SHP77 treated with DMSO at 0.1 percent for 48 hours (cell line): ENCODE results near the gene HEBP2.

Experiments
- DNase-seq: peaks from one replicate; lab custom pipeline; 2025; lab: John Stamatoyannopoulos, UW

The HEBP2 gene

DNA sequence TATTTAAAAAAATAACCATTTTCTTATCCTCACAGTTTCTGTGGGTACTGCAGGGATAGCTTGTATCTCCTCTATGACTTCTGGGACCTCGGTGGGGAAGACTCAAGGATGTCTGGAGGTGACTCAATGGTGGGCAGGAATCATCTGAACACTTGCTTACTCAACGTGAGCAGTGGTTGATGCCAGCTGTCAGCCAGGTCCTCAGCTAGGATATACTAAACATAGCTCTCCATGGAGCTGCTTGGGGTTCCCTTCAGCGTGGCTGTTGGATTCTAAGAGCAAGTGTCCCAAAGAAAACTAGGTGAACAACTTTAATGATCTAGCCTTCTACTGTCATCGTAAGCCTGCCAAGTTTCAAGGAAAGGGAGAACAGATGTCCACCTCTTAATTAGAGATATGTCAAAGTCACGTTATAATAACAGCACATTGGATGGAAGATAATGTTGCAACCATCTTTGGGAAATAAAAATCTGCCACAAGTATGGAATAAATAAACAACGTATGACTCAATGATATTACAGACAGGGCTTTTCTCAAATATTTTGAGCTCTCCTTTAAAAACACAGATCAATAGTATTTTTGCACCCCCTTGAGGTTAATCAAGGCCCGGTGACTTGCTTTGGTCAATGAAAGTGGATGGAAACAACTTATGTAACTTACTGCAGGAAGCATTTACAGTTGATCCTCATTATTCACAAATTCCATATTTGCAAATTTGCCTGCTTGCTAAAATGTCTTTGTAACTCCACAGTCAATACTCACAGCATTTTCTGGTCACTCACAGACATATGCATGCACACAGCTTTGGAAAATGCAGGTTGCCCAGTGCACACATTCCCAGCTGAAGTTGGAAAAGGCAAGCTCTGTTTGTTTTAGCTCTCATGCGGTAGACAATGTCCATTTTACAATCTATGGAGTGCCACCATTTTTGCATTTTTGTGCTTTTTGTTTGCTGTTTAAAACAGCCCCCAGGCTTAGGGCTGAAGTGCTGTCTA lies 6.6 kb upstream of the HEBP2 start:
- no peak for DNase-seq

DNA sequence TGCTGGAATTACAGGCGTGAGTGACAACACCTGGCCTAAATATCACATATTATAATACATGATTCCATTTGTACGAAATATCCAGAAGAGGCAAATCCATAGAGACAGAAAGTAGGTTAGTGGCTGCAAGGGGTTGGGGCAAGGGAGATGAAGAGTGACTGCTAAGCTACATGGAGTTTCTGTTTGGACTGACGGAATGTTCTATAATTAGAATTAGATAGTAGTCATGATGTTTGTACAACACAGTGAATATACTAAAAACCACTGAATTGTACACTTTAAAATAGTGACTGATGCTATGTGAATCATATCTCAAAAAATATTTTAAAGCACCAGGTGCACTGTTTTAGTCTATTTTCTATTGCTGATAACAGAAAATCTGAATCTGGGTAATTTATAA lies 3.7 kb upstream of the HEBP2 start:
- no peak for DNase-seq

DNA sequence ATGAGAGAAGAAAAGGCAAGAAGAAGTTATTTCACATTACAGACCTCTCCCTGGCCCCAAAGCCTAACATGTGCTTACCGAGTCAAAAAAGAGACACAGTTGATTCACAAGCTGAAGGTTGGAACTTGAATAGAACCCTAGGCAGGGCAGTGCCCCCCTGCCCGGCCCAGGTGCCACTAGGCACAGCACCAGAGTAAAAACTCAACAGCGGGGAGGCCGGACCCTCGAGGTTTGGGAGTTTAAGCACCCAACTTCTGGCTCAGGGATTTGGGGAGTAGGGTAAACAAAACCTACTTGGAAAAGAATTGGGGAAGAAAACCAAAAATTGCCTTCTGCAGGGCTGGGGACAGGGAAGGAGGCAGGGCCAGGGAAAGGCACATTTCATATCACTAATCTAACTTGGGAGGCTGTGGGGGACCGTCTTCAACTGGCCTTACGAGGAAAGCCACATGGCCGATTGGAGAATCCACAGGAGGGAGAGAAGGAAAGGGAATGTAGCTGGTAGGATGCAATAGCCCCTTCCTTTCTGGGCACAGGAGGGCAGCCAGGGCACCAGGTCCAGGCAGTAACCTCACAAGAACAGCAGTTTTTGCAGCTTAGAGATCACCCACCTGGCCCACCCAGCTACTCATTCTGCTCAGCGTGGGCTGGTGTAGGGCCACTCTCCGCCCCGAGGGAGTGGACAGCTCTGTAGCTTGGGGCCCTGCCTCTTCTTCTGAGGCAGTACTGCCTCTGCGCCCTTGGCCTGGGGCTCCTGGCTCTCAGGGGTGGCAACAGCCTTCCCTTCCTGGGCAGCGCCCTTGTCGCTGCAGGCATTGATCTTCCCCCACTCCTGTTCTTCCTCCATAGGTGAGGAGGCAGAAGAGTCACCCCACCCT lies 1.8 kb upstream of the HEBP2 start:
- no peak for DNase-seq

GRCh38 chr6:138402838-138403187 lies 1.2 kb upstream of the HEBP2 start:
- DNase-seq: no peak

GRCh38 chr6:138403324-138403800 lies 661 bp upstream of the HEBP2 start:
- DNase-seq: no peak

DNA sequence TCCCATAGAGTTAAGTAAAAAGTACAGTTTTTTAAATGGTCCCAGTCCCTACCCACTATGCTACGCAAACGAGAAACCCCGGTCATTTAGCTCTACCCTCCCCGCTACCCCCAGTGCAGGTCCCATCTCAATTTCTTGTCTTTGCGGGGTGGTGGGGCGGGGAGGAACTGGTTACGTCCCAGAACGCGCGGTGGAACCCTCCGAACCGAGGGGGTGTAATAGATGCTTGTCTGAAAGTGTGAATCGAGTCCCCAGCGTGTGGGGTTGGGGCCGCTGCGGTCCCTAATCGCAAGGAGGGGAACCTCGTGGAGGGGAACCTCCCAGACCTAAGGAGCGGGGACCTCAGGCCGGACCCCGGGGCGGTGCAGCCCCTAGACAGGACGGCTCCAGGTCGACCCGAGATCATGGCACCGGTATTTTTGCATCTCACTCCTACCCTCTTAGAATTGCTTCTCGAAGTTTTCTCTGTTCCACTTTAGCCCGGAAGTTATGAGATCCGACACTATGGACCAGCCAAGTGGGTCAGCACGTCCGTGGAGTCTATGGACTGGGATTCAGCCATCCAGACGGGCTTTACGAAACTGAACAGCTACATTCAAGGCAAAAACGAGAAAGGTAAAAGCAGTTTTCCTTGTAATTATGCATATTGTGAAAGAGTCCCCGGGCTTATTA lies 779 bp downstream of the HEBP2 start:
- no peak for DNase-seq

- DNase-seq: no peak
Measured at GRCh38 chr6:138405816-138406413, 1.9 kb downstream of the HEBP2 start.

DNA sequence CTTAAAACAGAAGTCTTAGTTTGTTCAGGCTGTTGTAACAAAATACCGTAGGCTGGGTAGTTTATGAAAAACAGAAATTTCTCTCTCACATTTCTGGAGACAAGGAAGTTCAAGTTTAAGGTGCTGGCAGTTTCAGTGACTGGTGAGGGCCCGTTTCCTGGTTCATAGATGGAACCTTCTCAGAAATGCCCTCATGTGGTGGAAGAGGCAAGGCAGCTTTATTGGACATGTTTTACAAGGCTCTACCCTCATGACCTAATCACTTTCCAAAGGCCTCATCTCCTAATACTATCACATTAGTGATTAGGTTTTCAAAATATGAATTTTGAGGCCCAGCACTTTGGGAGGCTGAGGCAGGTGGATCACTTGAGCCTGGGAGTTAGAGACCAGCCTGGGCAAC lies 2.4 kb downstream of the HEBP2 start:
- no peak for DNase-seq

DNA sequence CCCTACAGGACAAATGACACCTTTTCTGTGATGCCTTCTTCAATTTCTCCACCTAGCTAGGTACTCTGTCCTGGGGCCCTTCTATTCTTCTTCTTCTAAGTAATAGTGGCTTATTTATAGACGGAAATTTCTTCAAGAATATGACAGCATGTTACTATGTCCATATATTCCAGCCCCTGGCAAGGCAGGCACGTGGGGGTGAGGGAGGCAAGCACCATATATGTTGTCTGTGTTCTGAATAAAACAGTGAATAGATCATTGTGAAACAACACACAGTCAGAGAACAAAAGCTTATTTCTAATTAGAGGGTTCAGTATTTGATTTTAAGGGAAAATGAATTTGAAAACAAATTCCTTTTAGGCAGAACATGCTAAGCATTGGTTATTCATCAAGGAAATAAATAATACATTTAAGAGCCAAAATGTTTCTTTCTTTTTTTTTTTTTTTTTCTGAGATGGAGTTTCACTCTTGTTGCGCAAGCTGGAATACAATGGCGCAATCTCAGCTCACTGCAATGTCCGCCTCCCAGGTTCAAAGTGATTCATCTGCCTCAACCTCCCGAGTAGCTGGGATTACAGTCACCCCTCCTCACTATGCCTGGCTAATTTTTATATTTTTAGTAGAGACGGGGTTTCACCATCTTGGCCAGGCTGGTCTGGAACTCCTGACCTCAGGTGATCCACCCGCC lies 6.2 kb downstream of the HEBP2 start:
- DNase-seq: no peak

DNA sequence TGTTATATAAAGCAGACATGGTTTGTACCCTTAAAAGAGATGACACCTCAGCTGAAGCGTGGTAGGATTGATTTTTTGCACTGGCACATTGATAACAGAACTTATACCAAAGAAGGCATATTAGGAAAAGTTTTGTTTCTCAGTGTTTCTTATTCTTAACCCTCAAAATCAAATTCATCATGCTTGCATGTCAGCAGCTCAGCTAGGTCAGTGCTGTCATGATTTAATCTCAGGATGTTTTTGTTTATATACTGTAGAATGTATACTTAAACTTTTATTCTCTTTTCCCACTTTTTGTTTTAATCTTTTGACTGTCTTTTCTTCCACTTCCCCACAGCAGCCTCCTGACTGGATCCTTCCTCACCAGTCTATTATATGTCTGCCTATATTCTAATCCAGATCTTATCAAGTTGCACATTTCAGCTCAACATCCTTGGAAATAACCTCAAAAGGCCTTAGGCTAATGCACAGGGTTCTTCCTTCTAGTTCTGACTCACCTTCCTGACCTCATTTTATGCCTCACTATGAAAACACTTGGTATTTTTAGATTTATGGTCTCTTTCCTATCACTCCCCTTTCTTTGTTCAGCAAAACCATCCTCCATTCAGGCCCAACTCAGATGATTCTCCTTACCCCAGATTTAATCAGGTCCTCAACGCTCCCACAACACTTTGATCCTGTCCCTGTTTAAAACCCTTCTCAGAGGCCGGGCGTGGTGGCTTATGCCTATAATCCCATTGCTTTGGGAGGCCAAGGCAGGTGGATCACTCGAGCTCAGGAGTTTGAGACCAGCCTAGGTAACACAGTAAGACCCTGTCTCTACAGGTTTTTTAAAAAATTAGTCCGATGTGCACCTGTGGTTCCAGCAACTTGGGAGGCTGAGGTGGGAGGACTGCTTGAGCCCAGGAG lies 7.2 kb downstream of the HEBP2 start:
- DNase-seq: no peak

DNA sequence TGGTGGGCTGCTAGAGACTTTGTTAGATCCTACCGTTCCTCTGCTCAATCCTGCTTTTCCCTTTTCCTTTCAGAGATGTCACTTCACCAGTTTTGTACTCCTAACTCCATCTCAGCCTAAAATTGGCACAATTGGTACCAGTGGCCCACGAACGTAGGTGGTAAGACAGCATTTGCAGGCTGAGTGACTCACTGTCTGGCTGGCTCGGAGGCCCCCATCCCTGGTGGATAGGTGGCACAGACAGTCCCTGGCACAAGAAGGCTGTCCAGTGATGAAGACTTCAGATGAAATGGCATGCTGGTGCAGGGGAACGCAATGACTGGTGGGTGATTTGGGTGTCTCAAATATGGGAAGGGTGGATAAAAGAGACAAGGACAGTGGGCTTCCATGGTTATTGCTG lies 11.1 kb downstream of the HEBP2 start:
- no peak for DNase-seq

- no peak for DNase-seq
Measured at GRCh38 chr6:138416206-138416605, 12.2 kb downstream of the HEBP2 start.

GRCh38 chr6:138417493-138418117 lies 13.6 kb downstream of the HEBP2 start:
- DNase-seq: no peak

- DNase-seq: no peak
Measured at GRCh38 chr6:138418118-138418742, 14.2 kb downstream of the HEBP2 start.

DNA sequence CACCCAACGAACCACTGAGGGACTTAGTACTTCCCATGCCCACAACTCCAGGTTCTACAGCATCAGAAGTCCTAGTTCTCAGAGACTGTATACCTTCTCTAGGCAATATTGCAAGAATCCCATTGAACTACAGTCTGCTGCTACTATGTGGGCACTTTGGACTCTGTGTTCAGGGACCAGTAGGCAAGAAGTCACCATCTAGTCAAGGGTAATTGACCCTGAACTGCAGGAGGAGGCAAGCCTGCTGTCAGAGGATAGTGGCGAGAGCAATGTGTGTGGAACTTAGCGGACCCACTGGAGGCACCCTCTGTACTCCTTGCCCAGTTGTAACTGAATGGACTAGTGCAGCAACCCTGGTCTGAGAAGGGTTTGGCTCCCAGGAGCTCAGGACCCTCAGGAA lies 15.7 kb downstream of the HEBP2 start:
- DNase-seq: no peak

- DNase-seq: no peak
Measured at GRCh38 chr6:138420356-138420755, 16.3 kb downstream of the HEBP2 start.

DNA sequence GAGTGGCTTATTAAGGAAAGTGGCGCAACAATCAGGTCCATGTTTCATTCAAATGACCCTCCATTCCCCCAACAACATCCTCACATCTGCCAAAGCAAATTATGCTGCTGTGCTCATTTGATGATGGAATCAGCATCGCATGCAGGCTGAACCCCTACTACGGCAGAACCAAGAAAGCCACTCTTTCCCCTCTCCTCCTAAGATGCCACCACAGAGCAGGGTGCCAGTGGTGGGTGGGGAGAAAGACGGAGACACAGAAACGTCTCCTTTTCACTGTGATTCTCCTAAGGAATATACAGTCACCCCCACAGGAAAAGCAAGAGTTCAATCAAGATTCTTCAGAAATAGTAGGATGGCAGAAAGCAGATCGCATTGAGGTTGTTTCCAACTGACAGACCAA lies 17.1 kb downstream of the HEBP2 start:
- no peak for DNase-seq

- DNase-seq: no peak
Measured at GRCh38 chr6:138421608-138422007, 17.6 kb downstream of the HEBP2 start.

DNA sequence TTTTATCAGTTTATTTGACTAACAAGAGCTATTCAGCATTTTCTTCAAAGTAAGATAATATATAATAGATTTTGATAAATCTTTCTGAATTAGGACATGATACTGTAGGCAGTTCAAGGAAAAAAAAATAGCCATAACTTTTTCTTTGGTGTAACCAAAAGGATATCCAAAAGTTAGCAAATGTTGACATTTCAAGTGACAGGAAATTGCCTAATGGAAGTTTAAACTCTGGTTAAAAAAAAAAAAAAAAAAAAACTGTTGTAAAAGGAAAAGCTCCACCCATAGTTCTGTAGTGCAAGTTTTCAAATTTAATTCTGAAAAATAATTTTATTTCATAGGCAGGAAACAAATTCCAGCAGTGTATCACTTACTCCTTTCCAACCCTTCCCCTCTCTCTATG lies 18.8 kb downstream of the HEBP2 start:
- no peak for DNase-seq
